Left hindlimb (tissue), 1 donor: Measurements from ENCODE around the gene ADAMTSL1.
"Not testable (repeated sequence)": the region's sequence is repeated elsewhere in the genome, so short reads cannot be mapped to it uniquely, and the experiment has no call there.

Experiments
- DNase-seq: peaks from one replicate; pipeline ENCODE4 v3.0.0-alpha.2; 2018

The ADAMTSL1 gene

GRCh38 chr9:18920141-18921084 lies 446.5 kb downstream of the ADAMTSL1 start:
- DNase-seq, result no peak

DNA sequence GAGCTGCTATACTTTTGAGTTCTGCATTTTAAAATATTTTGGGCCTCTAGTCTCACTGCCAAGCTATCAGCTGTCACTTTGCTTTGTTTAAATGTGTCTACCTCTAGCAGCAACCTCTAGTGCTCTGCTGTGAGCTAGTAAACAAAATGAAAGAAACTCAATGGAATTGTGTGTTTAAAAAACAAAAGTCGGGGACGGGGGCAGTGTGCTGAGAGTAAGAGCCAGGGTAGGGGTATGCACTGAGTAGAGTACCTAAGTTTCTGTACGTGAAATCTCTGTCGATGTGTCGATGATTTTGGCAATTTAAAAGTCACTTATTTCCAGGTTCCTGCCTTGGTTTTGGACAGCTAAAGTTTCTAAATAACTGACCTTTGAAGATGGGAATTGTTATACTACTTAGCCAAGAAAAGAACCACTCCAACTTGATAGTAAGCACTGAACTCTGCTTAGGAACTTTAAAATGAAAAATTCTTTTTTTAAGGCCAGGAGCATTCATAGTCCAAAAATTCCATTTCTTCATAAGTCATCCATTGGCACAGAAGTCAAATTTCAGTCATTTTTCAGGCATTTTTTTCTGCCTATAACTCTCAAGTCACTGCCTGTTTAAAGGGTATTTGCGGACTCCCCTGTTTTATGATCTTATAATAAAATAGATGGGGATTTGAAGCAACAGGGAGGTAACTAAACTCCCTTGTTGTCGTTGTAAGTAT lies 447.6 kb downstream of the ADAMTSL1 start:
- DNase-seq, result no peak

- DNase-seq, result no peak
These were observed 448.4 kb downstream of the ADAMTSL1 start for GRCh38 chr9:18922161-18922885.

GRCh38 chr9:18923167-18923566 lies 449.2 kb downstream of the ADAMTSL1 start:
- no peak for DNase-seq

GRCh38 chr9:18923671-18924430 lies 449.9 kb downstream of the ADAMTSL1 start:
- DNase-seq, result no peak

GRCh38 chr9:18925880-18926279 lies 451.9 kb downstream of the ADAMTSL1 start:
- no peak for DNase-seq

- no peak for DNase-seq
These were observed 452.6 kb downstream of the ADAMTSL1 start for GRCh38 chr9:18926513-18926912.

DNA sequence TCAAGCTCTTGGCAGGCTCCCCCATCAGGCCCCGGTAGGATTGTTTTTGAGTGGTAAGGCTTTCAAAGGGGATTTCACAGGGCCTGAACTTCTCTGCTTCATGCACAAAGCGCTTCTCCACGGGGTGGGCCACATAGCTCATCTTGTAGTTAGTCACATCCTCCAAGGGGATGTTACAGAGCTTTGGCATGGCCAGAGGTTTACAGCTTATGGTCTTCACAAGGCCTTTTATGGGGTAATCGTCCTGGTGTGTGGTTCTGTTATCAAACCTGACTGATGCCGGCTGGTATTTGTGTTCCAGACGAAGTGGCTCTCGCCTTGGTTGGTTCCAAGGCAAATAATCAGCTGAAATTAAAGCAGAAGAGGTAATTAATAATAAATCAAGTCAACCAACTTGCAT lies 454.8 kb downstream of the ADAMTSL1 start:
- DNase-seq, result no peak

DNA sequence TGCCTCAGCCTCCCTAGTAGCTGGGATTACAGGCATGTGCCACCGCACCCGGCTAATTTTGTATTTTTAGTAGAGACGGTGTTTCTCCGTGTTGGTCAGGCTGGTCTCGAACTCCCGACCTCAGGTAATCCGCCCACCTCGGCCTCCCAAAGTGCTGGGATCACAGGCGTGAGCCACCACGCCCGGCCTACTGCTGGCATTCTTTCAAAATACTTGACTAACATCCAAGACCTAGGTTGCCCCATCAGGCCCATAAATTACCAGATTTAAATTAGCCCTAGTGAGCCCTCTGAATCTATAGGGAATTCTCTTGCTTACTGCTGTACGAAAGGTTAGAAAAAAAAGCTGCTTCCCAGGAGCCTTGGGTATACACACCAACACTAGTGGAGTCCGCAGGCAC lies 456.7 kb downstream of the ADAMTSL1 start:
- not testable (repeated sequence) for DNase-seq

GRCh38 chr9:18935541-18935940 lies 461.6 kb downstream of the ADAMTSL1 start:
- DNase-seq, result no peak

GRCh38 chr9:18936094-18936871 lies 462.3 kb downstream of the ADAMTSL1 start:
- no peak for DNase-seq

- no peak for DNase-seq
These were observed 466.0 kb downstream of the ADAMTSL1 start for GRCh38 chr9:18939943-18940342.

DNA sequence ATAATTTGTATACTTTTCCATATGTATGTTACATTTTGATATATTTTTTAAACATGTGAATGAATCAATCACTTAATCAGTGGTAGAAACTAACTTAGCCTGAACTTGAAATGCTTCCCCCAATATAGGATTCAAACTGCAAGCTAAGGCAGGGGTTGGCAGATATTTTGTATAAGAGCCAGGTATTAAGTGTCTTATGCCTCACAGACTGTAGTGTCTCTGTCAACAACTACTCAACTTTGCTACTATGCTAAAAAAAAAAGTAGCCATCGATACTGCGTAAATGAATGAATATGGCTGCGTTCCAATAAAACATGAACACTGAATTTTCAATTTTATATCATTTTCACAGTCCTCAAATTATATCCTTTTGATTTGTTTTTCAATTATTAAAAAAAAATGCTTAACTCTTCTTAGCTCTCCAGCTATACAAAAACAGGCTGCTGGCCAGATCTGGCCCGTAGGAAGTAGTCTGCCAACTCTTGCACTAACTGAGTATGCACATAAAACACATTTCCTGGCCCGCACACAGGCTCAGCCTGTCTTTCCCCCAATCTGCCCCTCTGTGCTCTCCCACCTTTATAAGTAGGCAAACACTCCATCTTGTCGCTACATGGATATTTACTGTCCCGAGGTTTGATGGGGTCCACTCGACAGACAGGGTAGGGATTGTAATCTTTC lies 467.2 kb downstream of the ADAMTSL1 start:
- no peak for DNase-seq

GRCh38 chr9:18942801-18943200 lies 468.8 kb downstream of the ADAMTSL1 start:
- DNase-seq, result no peak

GRCh38 chr9:18947892-18948339 lies 474.0 kb downstream of the ADAMTSL1 start:
- DNase-seq, result no peak

DNA sequence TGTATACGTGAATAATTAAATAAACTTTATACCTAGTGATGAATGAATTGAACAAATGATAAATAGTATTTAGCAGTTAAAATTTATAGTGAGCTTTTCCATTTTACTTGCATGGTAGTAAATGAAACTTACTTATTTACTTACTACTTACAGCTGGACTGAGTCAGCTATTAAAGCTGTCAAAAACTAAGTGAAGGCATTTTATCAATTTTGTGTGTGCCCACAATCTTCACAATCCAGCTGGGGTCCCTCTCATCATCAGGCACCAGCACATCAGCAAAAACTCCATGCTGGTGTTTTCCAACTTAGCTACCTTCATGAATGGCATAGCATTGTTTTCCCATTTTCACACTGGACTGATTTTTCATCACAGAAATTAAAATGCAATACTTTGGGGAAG lies 478.0 kb downstream of the ADAMTSL1 start:
- no peak for DNase-seq

- DNase-seq, result no peak
These were observed 481.7 kb downstream of the ADAMTSL1 start for GRCh38 chr9:18955626-18956025.
